HepG2 (cell line): ENCODE measurements around the gene SCYL1. TPM values are rescaled to one million over a fixed set of nuclear protein-coding genes. Genes with fewer than 3 reads are reported as not detected.

Experiments used
- ATAC-seq: fragments of 200-7000 bp; cut with Tn5 transposase; 3 replicates; pipeline ENCODE4 v1.9.1; 2020; ENCODE audit warnings: mild to moderate bottlenecking, moderate library complexity
- BruUV-seq: library from RNA; stranded (reverse); fragments of 400-500 nt; replicated peaks from 2 replicates; lab custom pipeline; 2021; lab: Mats Ljungman, UMichigan
- CTCF ChIA-PET: fragments of 300-600 bp; formaldehyde crosslinking; extraction: SDS; loops from one replicate; lab custom pipeline; 2021; ENCODE audit warnings: low total read pairs, inconsistent platforms, low intra/inter-chr PET ratio; lab: Yijun Ruan, JAX
- POLR2A ChIA-PET: fragments of 350-600 bp; sonication (Branson Sonifier 250); formaldehyde crosslinking; loops from one replicate; lab custom pipeline; 2020; ENCODE audit warnings: antibody characterized with exemption, inconsistent platforms; lab: Yijun Ruan, JAX
- DNase-seq: peaks from one replicate; pipeline ENCODE4 v3.0.0-alpha.2; 2015; ENCODE audit warnings: low spot score
- FAIRE-seq: peaks from 3 replicates; lab custom pipeline; 2011; peaks lifted over from hg19 to GRCh38; lab: Jason Lieb, UNC
- H2AFZ ChIP-seq: one replicate; pipeline ENCODE4 v1.6.1; 2011; ENCODE audit warnings: low read length, inconsistent platforms
- H3K27ac ChIP-seq: fragments of 300-600 bp; 3 replicates; pipeline ENCODE4 v1.8.0; 2011; ENCODE audit warnings: mixed run types, mild to moderate bottlenecking, mixed read lengths, low read length, inconsistent platforms; ENCODE audit not compliant: insufficient read depth; ENCODE audit errors: extremely low read length
- H3K27me3 ChIP-seq, 2 experiments: fragments of 200-600 bp in 1 of 2; 2 replicates in 1 of 2; 3 replicates in 1 of 2; pipeline versions ENCODE4 v1.6.0 to v1.8.0; 2011; ENCODE audit warnings: low read length in 2 of 2, mild to moderate bottlenecking in 2 of 2, moderate library complexity in 2 of 2, inconsistent platforms in 1 of 2; ENCODE audit not compliant: insufficient read depth in 2 of 2, control insufficient read depth in 1 of 2
- H3K36me3 ChIP-seq, 2 experiments: fragments of 200-600 bp in 1 of 2; replicated peaks in 1 of 2; 2 replicates in 1 of 2; 3 replicates in 1 of 2; pipeline versions ENCODE4 v1.5.1 to v1.8.0; 2011; ENCODE audit warnings: low read length in 2 of 2, inconsistent platforms in 1 of 2; ENCODE audit not compliant: insufficient read depth in 2 of 2, control insufficient read depth in 1 of 2
- H3K4me1 ChIP-seq: 2 replicates; pipeline ENCODE4 v1.5.1; 2012; ENCODE audit warnings: low read length, inconsistent platforms; ENCODE audit not compliant: insufficient read depth
- H3K4me2 ChIP-seq: 2 replicates; pipeline ENCODE4 v1.6.0; 2011; ENCODE audit warnings: low read depth, low read length, inconsistent platforms
- H3K4me3 ChIP-seq, 3 experiments: fragments of 200-600 bp in 1 of 3; sonication (generic), shearing (Covaris generic) in 1 of 3; replicated peaks in 1 of 3; 2 replicates each; pipeline ENCODE4 v1.5.1; 2011 to 2016; ENCODE audit warnings: low read length in 3 of 3, inconsistent platforms in 2 of 3, low read depth in 2 of 3, mild to moderate bottlenecking in 2 of 3, control low read depth in 1 of 3, mixed read lengths in 1 of 3; ENCODE audit not compliant: insufficient read depth in 1 of 3
- H3K79me2 ChIP-seq: one replicate; pipeline ENCODE4 v1.6.1; 2011; ENCODE audit warnings: low read length, inconsistent platforms; ENCODE audit not compliant: insufficient read depth
- H3K9ac ChIP-seq: 2 replicates; pipeline ENCODE4 v1.6.0; 2011; ENCODE audit warnings: mild to moderate bottlenecking, low read depth, low read length, inconsistent platforms; ENCODE audit not compliant: insufficient read depth
- H3K9me3 ChIP-seq: 2 replicates; pipeline ENCODE4 v1.5.1; 2012; ENCODE audit warnings: mild to moderate bottlenecking, low read length
- H4K20me1 ChIP-seq: 2 replicates; pipeline ENCODE4 v1.6.0; 2011; ENCODE audit warnings: inconsistent platforms, mild to moderate bottlenecking, low read length, moderate library complexity; ENCODE audit not compliant: insufficient read depth
- CEBPB ChIP-seq: IDR thresholded peaks from 2 replicates; pipeline ENCODE4 v1.6.1; 2011; ENCODE audit warnings: low read depth, low read length, improper control_type of control experiment, borderline replicate concordance
- FOXM1 ChIP-seq: sonication (generic); formaldehyde crosslinking; IDR thresholded peaks from 2 replicates; pipeline ENCODE4 v1.5.0; 2020; ENCODE audit warnings: missing genetic modification reagents
- KIAA2018 ChIP-seq: sonication (generic); formaldehyde crosslinking; IDR thresholded peaks from 2 replicates; pipeline ENCODE4 v1.5.0; 2020; ENCODE audit warnings: mild to moderate bottlenecking, missing genetic modification reagents, borderline replicate concordance
- SOX5 ChIP-seq: IDR thresholded peaks from 2 replicates; pipeline ENCODE4 v1.6.1; 2016; ENCODE audit warnings: borderline replicate concordance
- SP140L ChIP-seq: sonication (generic); formaldehyde crosslinking; IDR thresholded peaks from 2 replicates; pipeline ENCODE4 v1.4.0; 2020; ENCODE audit warnings: missing genetic modification reagents, borderline replicate concordance
- TAF1 ChIP-seq: sonication (generic); formaldehyde crosslinking; IDR thresholded peaks from 2 replicates; pipeline ENCODE4 v1.4.0; 2020; ENCODE audit warnings: missing genetic modification reagents
- ZHX1 ChIP-seq: sonication (generic); formaldehyde crosslinking; IDR thresholded peaks from 2 replicates; pipeline ENCODE4 v1.8.1; 2022; ENCODE audit warnings: low read depth, mild to moderate bottlenecking, missing genetic modification reagents
- WGBS: methylation state at CpG from one replicate; pipeline ENCODE4 v1.1.6; 2017; ENCODE audit warnings: low lambda C conversion rate; 5-methylcytosine and 5-hydroxymethylcytosine counted together
- in situ Hi-C: cut with HindIII; loops from 2 replicates; pipeline ENCODE4 v1.10.0; 2017; ENCODE audit warnings: low pct_unique_long_range_greater_than_20kb; ENCODE audit not compliant: extremely low pct_ligation_motif_present
- intact Hi-C: fragments of 100-400 bp; cut with micrococcal nuclease; formaldehyde crosslinking; loops from one replicate; pipeline ENCODE4 v1.10.0; 2022; ENCODE audit not compliant: unreplicated experiment
- polyA plus RNA-seq, 8 experiments: library from polyadenylated mRNA; depleted of rRNA in 3 of 8; stranded (reverse) in 7 of 8; unstranded in 1 of 8; fragments of >200 nt; fragmentation: Illumina TruSeq in 4 of 8; extraction: Trizol in 4 of 8; gene quantifications; 2 replicates each; pipeline versions ENCODE4 v1.2.1 to v1.2.3, GENCODE V29; 2011 to 2016; ENCODE audit warnings: low read depth in 4 of 8, missing spikeins in 1 of 8, mixed read lengths in 1 of 8; ENCODE audit not compliant: insufficient read depth in 1 of 8
- total RNA-seq, 5 experiments: library from RNA; depleted of rRNA; stranded (reverse); fragments of >200 nt; fragmentation: Illumina TruSeq; extraction: Trizol; gene quantifications; 2 replicates each; pipeline ENCODE4 v1.2.3, GENCODE V29; 2016; ENCODE audit warnings: low read depth in 1 of 5

Gene SCYL1
- total and polyA plus RNA-seq, 2 of the 13 experiments (the other 11 are each of a cell fraction or from before 2014, with no cell fraction given) = 65.9 to 103 TPM

- TF ChIP-seq ZHX1 (CRISPR knock-in tag) = no peak
Measured at GRCh38 chr11:65559535-65559934, 34.7 kb downstream of the SCYL1 start (continued).

- peaks cover 70% of the 10 kb centered on the region for H3K4me1 ChIP-seq
- peak overlapping the region; percentile 89; the same call in 1 of the 2 replicates for H3K9ac ChIP-seq
- FAIRE-seq (no peak), DNase-seq (peak; percentile 64), ATAC-seq (peak; percentile 2; the same call in 1 of the 3 replicates)
- H3K4me3 ChIP-seq = peak overlapping the region in 2 of 3 experiments; percentile 6 to 9; a peak in 1 of 6 replicates
- H3K9me3 ChIP-seq = no peaks in the 10 kb centered on the region
- in situ Hi-C loops = loop anchor here (10.0 kb wide), 1 partner anchor 295 kb away; the partner anchor contains the start of gene CFL1
- no peak overlapping the region for H3K27ac ChIP-seq
- ChIA-PET POLR2A (interaction anchor here (1.2 to 3.4 kb wide), 11 partner anchors 9 to 137 kb away, joined by 4 to 34 read pairs (median 7); partner anchors contain the start of genes EHBP1L1, FAM89B, MALAT1 and NEAT1), CTCF (no interaction called here)
- BruUV-seq = no TSS peak
- H4K20me1 ChIP-seq = peaks cover under 1% of the 10 kb centered on the region; the same call in 1 of the 2 replicates
- H2AFZ ChIP-seq = no peak overlapping the region
- H3K36me3 ChIP-seq = no peaks in the 10 kb centered on the region
- WGBS = 4% methylated on average over 5 of the region's 5 CpGs
- H3K27me3 ChIP-seq = no peaks in the 10 kb centered on the region
- peak overlapping the region; percentile 97 for H3K4me2 ChIP-seq
- intact Hi-C loops = loop anchor here (2.0 kb wide), 1 partner anchor 19 kb away; no protein-coding TSS in a partner anchor
- H3K79me2 ChIP-seq = peaks cover 8% of the 10 kb centered on the region
- no peak for TF ChIP-seq CEBPB
- no peak for TF ChIP-seq FOXM1 (CRISPR knock-in tag)
- peak; percentile 21; the same call in 1 of the 2 replicates for TF ChIP-seq SOX5 (CRISPR knock-in tag)
- TF ChIP-seq TAF1 (CRISPR knock-in tag) = no peak
- TF ChIP-seq SP140L (CRISPR knock-in tag) = no peak
- TF ChIP-seq KIAA2018 = no peak
Measured at GRCh38 chr11:65559951-65560537, 35.2 kb downstream of the SCYL1 start.
